ENCODE data around the gene RHBDF1.

DNA sequence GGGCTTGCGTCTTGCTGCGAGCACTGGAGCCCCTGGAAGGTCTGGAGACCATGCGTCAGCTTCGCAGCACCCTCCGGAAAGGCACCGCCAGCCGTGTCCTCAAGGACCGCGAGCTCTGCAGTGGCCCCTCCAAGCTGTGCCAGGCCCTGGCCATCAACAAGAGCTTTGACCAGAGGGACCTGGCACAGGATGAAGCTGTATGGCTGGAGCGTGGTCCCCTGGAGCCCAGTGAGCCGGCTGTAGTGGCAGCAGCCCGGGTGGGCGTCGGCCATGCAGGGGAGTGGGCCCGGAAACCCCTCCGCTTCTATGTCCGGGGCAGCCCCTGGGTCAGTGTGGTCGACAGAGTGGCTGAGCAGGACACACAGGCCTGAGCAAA lies 13.0 kb upstream of the RHBDF1 start:
- TF ChIP-seq CTCF (IDR thresholded peaks at IDR 0.05) (no peak), POLR2A (IDR thresholded peaks at IDR 0.05) (no peak)

All from Peyer's patch (tissue), 4 donors.